ACHN (cell line): ENCODE data around the gene SETD2.
"Not testable (repeated sequence)": the region's sequence is repeated elsewhere in the genome, so short reads cannot be mapped to it uniquely, and the experiment has no call there.

Experiments used
- DNase-seq: peaks from one replicate; pipeline ENCODE4 v3.0.0-alpha.2; 2015
- in situ Hi-C: cut with HindIII; loops from 2 replicates; pipeline ENCODE4 v1.10.0; 2017; ENCODE audit warnings: low sequenced_read_pairs, low pct_ligation_motif_present, low pct_unique_long_range_greater_than_20kb

SETD2 gene

DNA sequence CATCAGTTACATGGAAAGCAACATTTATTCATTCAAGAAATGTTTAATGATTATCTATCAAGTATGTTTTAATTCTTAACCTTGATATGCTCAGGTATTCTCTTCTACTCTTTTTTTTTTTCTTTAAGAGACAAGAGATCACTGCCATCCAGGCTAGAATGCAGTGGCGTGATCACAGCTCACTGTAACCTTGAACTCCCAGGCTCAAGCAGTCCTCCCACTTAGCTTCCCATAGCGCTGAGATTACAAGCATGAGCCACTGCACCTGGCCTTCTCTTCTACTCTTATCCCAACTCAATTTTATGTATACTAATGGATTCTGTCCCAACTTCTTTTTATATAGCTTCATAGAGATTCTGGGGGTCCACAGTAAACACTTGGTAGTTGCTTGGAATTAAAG lies 50.9 kb downstream of the SETD2 start:
- DNase-seq = no peak
- in situ Hi-C loops = no loop called here

DNA sequence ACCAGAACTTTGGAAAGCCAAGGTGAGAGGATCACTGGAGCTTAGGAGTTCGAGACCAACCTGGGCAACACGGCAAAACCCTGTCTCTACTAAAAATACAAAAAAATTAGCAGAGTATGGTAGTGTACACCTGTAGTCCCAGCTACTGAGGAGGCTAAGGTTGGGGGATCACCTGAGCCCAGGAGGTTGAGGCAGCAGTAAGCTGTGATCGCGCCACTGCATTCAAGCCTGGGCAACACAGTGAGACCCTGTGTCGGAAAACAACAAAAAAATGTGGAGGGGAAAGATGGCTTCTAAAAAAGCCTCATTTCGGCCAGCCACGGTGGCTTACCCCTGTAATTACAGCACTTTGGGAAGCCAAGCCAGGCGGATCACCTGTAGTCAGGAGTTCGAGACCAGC lies 54.5 kb downstream of the SETD2 start:
- no peak for DNase-seq
- in situ Hi-C loops = no loop called here

DNA sequence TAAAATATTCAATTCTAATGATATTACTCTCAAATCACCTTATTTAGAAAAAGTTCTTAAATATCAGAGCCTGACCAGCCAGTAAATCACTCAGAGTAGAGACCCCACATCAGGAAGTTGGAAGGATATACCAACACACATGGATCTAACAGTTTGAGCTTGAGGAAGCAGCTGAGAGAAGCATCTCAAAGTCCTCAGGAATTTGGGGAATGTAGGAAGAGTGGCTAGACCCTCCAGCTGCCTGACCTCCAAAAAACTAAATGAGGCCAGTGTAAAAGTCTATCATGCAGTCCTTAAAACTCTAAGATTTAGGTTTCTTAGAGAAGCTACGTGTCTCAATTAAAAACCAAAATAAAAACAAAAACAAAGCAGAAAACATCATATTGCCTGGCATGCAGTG lies 55.4 kb downstream of the SETD2 start:
- in situ Hi-C loops = no loop called here
- DNase-seq = peak; percentile 12

DNA sequence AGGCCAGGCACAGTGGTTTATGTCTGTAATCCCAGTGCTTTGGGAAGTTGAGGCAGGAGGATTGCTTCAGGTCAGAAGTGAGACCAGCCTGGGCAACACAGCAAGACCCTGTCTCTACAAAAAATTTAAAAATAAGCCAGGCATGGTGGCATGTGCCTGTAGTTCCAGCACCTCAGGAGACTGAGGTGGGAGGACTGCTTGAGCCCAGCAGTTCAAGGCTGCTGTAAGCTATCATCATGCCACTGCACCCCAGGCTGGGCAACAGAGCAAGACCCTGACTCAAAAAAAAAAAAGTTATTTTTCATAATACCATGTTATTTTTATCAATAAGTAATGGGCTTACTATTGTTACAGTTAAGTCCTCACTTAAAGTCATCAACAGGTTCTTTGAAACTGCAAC lies 59.7 kb downstream of the SETD2 start:
- DNase-seq = no peak
- in situ Hi-C loops = no loop called here

DNA sequence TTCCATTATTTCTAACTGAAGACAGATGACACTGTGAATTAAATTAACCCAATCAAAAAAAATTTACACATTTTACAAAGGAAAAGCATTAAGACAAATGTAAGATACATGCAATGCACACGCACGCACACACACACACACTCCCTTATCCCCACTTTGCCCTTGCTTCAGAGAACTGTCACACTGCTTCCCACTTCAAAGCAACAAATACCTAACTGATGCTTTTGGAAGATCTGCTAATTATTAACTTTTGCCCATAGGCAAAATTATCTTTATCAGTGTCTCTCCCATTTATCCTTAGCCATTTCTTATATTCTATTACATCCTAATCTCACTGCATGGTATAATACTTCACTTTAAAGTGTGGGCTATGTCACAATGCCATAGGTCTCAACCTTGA lies 60.3 kb downstream of the SETD2 start:
- in situ Hi-C loops = no loop called here
- no peak for DNase-seq

DNA sequence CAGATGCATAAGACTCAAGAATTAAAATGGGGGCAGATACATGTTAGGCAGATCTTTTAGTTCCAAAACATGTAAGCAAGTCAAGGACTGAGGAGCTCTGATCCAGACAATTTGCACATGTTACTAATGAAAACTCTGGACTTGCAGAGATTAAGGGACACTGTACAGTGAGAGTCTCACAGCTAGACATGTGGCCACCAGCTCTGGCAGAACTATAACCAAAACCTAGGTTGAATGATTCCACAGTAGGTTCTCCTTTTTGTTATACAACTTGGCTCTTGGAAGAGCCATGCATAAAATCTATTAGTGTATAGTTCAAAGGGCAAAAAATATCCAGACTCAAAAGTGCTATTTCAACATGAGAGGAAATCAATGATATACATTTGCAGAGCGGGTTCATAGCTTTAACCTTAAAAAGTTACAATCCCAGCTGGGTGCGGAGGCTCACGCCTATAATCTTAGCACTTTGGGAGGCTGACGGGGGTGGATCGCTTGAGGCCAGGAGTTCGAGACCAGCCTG lies 61.8 kb downstream of the SETD2 start:
- in situ Hi-C loops = no loop called here
- DNase-seq = no peak

DNA sequence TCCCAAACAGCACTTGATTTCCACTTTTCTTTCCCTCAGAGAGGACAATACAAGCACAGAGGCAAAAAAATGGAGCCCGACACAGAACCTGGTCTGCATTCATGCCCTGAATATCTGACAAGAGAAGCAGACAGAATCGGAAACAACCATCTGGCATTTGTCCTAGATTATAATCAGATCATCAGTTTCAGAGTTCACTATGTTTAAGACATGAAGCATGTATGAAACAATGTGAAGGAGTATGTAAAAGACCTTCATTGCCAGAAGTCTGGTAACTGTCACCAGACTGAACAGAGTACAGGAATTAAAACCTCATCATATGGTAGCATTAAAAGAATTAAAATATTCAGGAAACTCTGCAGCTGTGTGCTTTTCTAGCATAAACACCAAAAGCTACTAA lies 65.0 kb downstream of the SETD2 start:
- in situ Hi-C loops = no loop called here
- no peak for DNase-seq

DNA sequence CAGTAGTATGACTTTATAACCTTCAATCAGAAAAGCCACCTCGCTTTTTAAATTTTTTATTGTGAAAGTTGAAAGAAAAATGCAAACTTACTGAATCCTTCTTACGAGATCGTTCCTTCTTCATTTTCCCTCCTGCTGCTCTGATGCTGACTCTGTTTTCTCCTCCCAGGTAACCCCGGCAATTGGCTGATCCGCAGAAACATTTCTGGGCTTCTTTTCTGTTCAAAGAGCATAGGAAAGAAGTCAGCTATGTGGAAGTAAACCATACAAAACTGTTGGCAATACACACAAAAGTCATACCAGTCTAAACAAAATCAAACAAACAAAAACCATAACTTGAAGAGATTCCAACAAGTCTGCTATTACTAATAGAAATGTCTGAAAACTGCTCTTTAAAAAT lies 66.0 kb downstream of the SETD2 start:
- DNase-seq = no peak
- in situ Hi-C loops = no loop called here

DNA sequence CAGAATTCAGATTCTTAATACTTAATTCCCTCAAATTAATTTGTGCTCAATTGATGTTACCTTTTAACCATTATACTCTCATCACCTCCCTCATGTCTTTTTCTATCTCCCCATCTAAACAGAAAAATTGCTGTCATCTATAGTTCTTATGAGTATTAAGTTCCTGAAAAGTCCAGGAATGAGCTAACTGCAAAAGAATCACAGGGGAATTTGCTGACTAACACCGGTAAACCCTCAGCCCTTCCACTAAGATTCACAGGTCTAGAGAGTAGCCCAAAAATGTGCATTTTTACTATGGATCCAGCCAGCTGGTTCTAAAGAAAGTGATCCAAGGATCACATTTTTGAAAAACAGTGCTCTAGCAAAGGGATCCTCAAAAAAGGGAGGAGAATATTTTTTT lies 67.0 kb downstream of the SETD2 start:
- DNase-seq = peak; percentile 49
- in situ Hi-C loops = no loop called here

DNA sequence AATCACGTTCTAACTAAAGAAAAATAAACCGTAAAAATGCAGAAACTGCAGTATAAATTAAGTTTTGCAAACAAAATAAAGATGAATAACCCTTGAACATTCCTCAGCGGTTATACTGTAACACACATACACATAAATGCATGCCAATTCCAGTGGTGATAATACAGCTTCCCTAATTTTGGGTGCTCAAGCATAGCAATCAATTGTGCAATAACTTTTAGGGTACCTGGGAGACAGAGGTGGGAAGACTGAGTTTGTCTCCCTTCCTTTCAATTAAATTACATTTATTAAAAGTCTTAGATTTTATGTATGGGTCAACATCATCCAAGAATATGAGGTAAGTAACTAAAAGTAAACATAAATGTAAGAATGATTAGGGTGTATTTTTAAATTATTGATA lies 71.8 kb downstream of the SETD2 start:
- DNase-seq = no peak
- in situ Hi-C loops = no loop called here

DNA sequence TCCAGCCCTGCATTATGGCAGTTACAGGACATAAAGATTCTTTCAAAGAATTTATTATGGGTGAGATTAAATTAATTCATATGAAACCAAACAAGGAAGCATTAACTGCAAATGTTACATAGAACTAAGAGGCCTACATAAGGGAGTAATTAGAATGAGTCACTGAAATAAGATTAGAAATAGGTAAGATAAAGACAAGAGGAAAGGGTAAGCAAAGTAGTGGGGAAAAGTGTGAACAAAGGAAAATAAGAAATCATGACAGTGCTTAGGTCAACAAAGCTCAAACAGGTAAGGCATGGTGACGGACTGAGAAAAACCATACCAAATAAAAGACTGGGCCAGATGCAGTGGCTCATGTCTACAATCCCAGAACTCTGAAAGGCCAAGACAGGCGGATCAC lies 74.3 kb downstream of the SETD2 start:
- in situ Hi-C loops = no loop called here
- DNase-seq = no peak

DNA sequence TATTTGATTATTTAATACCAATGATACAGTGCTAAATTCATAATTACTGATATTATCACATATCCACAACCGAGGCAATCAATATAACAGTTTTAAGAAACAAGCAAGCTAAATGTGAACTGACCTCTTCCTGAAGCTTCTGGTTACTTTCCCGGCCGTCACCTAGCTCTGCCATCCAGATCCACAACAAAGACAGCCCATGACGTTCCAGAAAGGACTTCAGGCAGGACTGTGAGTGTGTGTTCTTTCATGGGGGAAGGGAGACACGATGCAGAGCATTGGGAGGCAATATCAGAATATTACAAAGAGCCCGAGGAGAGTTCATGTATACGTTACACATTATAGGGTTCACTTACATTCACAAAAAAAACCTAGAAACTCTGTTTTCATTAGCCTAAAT lies 77.8 kb downstream of the SETD2 start:
- no peak for DNase-seq
- in situ Hi-C loops = no loop called here

DNA sequence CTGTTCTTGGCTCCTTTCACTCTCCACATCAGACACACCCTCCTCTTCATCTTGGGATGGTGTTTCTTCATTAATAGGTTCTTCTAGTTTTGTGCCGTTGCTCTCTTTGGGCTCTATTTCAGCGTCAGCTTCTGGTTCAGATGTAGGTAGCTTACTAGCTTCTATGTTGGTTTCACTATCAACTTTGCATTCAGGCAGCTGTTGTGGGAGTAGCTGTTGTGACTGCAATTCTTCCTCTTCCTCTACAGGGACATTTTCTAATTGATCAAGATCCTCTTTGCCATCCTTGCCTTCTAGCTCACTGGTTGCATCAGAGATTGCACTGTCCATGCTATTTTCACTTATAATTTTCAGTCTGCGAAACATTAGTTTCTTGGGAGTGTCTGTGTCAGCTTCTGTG lies 80.1 kb downstream of the SETD2 start:
- no peak for DNase-seq
- in situ Hi-C loops = no loop called here

DNA sequence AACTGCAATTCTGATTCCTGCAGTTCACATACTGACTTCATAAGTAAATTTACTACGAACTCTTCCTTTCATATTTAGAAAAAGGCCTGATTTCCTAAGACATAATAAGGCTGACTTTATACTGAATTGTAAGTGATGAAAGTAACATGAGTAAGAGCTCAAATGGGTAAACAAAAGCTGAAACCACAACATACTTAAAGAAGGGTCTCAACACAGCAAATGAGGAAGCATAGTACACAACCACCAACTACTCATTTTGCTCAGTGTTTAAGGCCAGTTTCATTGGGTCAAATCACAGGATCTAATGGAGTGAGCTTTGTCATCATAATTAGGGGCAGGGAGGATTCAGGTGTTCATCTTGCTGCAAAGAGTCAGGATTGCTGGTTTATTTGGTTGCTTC lies 81.4 kb downstream of the SETD2 start:
- in situ Hi-C loops = no loop called here
- no peak for DNase-seq

DNA sequence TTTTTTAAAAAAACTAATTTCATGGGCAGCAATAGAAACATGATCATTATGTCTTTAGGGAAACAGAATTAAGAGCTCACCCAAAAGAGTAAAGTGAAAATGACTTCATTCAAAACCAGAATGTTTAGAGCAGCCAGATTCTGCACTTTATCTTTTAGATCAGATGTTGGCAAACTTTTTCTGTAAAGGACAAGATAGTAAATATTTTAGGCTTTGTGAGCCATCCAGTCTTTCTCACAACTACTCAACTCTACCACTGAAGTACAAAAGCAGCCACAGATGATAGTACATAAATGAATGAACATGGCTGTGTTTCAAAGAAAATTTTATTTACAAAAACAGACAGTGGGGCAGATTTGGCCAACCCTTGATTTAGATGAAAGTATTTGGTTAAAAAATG lies 84.5 kb downstream of the SETD2 start:
- in situ Hi-C loops = no loop called here

DNA sequence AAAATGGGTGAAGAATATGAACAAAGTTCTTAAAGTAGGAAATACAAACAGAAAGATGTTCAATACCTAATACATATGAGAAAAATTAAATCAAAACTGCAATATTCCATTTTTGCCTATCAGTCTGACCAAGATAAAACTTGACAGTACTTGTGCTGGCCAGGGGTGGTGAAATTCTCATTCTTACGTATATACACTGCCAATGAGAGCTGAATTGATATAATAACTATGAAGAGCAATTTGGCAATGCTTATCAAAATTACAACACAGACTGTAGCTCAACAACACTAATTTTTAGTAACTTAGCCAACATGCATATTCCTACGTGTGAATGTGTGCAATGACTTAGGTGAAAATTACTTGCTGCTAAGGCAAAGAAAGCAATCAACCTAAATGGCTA lies 90.2 kb downstream of the SETD2 start:
- in situ Hi-C loops = no loop called here
- DNase-seq = no peak

More for the DNA sequence above, 84.5 kb downstream of the SETD2 start:
- no peak for DNase-seq

DNA sequence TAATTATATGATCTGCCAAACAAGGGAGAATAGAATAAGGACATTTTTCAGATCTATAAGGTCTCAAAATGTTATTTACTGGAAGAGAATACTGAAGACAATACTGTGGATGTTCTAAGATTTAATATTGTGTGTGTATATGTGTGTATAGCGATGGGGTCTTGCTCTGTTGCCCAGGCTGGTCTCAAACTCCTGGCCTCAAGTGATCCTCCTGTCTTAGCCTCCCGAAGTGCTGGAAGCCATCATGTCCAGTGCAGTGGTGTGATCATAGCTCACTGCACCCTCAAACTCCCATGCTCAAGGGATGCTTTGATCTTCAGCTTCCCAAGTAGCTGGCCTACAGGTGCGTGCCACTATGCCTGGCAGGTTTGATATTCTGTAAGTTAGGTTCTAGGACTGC lies 93.1 kb downstream of the SETD2 start:
- in situ Hi-C loops = no loop called here
- DNase-seq = no peak

DNA sequence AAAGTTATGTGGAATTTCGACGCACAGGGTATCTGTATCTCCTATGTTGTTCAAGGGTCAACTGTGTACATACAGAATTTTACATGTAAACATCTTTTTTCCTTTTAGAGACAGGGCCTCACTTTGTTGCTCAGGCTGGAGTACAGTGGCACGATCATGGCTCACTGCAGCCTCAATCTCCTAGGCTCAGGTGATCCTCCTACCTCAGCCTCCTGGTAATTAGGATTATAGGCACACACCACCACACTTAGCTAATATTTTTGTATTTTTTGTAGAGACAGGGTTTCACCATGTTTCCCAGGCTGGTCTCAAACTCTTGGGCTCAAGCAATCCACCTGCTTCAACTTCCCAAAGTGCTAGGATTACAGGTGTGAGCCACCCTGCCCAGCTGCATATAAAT lies 97.7 kb downstream of the SETD2 start:
- in situ Hi-C loops, DNase-seq: not testable (repeated sequence)

DNA sequence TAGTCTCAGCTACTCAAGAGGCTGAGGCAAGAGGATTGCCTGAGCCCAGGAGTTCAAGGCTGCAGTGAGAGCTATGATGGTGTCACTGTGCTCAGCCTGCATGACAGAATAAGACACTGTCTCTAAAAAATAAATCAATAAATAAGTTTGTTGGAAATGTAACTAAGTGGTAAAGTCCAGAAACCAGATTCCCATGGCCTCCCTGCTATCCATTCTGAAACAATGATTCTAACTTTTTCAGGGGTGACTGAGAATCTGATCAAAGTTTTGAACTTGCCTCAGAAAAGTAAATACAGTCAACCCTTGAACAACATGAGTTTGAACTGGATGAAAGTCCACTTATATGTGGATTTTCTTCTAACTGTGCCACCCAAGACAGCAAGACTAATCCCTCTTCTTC lies 98.2 kb downstream of the SETD2 start:
- no peak for DNase-seq
- in situ Hi-C loops = no loop called here

DNA sequence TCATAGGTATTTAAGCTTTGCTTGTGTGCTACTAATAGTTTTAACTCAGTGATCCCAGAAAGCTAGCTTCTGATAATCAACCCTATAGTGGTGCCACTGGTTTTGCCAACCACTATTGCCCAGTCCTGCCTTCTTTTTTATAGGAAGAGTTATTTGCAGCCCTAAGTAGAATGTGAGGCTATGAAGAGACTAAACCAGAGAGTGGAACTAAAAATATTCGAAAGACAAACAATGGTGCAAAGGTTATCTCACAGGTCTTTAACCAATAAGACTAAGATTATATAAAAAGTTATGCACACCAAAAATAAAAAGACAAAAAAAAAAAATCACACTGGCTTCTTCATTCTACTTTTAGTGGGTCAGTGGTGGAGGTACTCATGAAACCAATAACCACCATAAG lies 98.9 kb downstream of the SETD2 start:
- no peak for DNase-seq
- in situ Hi-C loops = no loop called here

DNA sequence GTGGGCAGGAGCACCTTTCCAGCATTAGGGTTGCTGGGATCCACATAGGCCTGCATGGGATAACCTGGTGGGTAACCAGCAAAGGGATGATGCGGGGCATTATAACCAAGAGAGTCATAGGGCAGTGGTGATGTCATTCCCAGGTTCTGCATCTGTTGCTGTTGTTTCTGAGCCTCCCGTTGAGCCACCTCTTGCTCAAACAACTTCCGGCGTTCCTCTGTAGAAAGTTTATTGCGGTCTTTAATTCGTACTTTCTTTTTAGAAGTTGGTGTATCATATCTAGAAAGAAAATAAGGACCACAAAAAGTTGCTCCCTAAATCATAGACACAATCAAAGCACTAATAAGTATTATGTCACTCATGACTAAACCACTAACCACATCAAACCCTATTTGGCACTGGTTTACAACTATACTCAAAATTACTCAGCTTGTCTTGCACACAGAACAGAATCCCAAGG lies 106.7 kb downstream of the SETD2 start:
- no peak for DNase-seq
- in situ Hi-C loops = no loop called here
